ENCODE measurements around the gene RNF20.

DNA sequence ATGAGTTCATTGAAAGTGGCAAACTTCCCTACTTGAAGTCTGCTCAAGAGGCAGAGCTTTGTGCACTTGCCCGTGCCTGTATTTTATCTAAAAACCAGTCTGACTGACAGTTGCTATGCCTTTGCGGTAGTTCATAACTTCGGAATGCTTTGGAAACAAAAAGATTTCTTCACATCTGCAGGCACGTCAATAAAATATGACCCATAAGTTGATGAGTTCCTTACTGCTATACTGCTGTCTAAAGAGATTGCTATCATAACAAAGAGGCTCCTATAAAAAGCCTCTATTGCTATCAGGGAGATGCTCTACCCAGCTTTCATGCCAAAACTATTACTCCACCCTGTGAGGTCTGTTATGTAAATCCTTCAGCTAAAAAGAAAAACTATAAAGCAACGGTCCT, 25.4 kb upstream of the RNF20 start:
- TF ChIP-seq POLR2A (IDR thresholded peaks at IDR 0.05): no peak
- no peak for TF ChIP-seq CTCF (IDR thresholded peaks at IDR 0.05)
